ENCODE results near the gene SLIT1.

The SLIT1 gene

GRCh38 chr10:97018251-97019212, 167.2 kb downstream of the SLIT1 start:
- DNase-seq: no peak

GRCh38 chr10:97017474-97017903, 168.3 kb downstream of the SLIT1 start:
- DNase-seq: no peak

GRCh38 chr10:97016728-97017473, 168.9 kb downstream of the SLIT1 start:
- no peak for DNase-seq

- no peak for DNase-seq
These were observed 170.5 kb downstream of the SLIT1 start for GRCh38 chr10:97015240-97015639.

- DNase-seq: no peak
These were observed 171.8 kb downstream of the SLIT1 start for GRCh38 chr10:97013983-97014382.

- no peak for DNase-seq
These were observed 172.2 kb downstream of the SLIT1 start for GRCh38 chr10:97013568-97013967.

DNA sequence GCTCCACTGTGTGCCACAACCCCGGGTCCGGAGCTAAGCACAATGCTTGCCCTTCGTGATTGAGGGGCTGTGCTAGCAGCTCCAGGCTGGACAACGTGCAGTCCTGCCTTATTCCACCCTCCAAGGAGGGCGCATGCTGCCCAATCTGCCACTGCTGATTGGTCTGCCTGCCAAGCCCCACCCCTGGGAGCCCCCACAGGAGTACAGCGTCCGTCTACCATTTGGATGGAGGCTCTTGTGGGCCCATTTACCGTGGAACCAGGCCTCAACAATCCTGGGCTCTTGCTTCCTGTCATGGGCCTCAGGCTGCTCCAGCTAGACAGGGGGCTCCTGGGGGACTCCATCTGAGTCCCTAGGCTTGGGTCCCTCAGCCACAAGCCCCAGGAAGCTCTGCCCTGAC, 173.3 kb downstream of the SLIT1 start:
- DNase-seq: no peak

- no peak for DNase-seq
These were observed 174.4 kb downstream of the SLIT1 start for GRCh38 chr10:97011397-97011796.

DNA sequence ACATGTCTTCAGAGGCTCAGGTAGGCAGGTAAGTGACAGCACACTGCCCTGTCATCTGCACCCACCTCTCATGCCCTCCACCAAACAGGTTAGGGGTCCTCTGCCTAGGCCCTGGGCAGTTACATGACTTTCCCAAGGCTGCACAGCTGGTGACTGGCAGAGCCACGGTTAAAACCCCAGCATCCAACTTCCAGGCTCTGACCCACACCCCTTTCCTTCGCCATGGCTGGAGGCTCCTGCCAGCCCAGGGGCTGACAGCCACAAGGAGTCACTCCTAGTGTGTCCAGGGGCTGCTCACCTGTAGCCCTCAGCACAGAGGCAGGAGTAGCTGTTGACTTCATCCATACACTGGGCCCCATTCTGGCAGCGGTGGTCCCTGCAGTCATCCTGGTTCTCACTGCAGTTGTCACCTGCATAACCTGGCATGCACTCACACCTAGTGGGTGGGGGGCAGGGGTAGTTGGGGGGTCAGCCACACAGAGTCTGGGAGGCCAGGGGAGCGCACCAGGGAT, 175.0 kb downstream of the SLIT1 start:
- DNase-seq: no peak

- no peak for DNase-seq
These were observed 178.3 kb downstream of the SLIT1 start for GRCh38 chr10:97007417-97007816.

- DNase-seq: no peak
These were observed 179.4 kb downstream of the SLIT1 start for GRCh38 chr10:97006364-97006763.

GRCh38 chr10:97005349-97005748, 180.4 kb downstream of the SLIT1 start:
- no peak for DNase-seq

DNA sequence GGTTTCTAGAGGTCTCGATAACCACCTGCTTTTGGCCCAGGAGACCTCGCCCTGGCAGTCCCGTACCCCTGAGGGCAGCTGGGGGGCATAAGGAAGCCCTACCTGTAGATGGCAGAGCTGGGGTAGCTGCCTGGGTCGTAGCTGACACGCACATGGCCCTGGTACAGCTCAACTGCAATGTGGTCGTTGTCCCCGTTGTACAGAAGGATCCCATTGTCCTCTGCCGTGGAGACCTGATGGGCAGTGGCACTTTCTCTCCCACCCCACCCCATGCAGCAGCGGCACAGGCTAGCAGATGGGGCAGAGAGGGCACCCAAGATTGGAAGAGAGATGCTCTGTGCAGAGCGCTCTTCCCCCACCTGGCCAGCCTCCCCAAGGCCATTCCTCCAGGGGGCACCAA, 181.2 kb downstream of the SLIT1 start:
- no peak for DNase-seq

GRCh38 chr10:97003804-97004201, 182.0 kb downstream of the SLIT1 start:
- DNase-seq: no peak

- no peak for DNase-seq
These were observed 182.5 kb downstream of the SLIT1 start for GRCh38 chr10:97003151-97003803.

- no peak for DNase-seq
These were observed 183.1 kb downstream of the SLIT1 start for GRCh38 chr10:97002670-97003069.

DNA sequence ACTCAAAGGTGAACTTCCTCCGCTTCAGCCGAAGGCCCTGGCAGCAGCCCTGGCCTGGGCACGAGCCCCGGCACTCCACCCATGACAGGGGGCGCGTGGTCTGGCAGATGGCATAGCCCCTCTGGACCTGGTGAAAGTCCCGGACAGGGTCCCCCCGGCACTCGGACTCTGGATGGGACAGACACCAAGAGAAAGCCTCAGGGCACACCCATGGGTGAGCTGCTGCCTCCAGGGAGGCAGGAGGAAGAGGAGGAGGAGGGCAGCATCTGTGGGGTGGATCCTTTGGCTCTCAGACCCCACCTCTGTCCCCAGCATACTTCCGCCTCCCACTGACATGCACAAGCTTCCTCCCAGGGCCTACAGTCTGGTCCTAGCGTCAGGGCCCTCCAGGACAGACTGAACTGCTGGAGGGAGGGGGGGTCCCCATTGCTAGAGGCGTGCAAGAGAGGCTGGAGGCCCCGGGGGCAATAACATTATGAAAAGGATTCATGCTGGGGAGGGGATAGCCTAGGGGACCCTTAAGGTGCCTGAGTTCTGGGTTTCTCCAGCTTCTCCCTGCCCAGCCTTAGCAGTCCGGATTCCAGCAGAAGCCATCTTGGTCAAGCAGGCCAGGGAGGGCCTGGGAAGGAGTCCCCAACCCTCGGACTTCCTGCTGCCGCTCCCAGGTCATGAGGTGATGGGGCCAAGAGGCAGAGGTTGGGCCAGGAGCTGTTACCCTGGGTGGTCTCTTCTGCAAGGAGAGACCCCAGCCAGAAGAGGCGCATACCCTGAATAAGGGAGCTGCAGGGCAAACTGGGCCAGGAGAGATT, 184.4 kb downstream of the SLIT1 start:
- DNase-seq: no peak

DNA sequence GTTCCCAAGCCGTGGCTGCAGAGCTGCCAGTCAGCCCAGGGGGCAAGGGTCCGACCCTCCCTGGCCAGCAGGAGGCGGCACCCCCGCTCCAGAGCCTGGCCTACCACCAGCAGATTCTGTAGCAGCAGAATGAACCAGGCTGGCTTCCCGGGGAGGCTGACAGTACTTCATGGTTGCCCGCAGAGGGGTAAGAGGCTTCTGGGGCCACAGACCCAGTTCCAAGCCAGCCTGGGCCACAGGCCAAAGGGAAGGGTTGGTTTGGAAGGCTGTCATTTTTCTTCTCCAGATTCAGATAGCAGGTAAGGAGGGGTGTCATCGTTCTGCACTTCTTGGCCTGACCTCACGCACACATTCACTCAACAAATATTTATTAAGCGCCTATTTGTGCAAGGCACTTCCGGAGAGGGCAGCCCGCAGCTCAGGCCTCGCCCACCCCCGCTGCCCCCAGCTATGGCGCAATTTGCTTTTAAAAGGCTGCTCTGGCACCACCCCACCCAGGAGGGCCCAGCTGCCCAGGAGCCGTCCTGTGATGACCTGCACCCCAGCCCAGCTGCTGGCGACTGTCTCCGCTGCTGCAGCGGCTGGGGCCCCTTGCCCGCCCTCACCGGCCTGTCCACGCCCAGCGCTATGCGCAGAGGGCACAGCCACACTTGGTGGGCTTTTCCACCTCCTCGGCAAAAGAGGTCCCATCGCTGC, 185.1 kb downstream of the SLIT1 start:
- DNase-seq: no peak

- no peak for DNase-seq
These were observed 185.8 kb downstream of the SLIT1 start for GRCh38 chr10:96999987-97000386.

DNA sequence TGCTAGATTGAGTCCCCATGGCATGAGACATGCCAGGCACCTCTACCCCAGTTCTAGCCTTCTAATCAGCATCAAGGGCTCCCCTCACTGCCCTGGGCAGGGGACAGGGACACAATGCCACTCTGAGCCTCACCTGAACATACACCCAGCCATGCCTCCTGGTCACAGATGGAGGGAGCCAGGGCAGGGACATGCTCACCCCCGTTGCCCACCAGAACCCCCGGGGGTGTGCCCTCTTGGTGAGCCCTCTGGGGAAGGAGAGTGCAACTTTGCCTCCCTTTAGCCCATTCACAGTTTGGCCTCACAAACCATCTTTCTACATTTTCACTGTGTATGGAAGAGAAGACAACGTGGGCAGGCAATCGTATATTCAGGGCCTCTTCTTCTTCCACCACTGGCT, 186.4 kb downstream of the SLIT1 start:
- no peak for DNase-seq

DNA sequence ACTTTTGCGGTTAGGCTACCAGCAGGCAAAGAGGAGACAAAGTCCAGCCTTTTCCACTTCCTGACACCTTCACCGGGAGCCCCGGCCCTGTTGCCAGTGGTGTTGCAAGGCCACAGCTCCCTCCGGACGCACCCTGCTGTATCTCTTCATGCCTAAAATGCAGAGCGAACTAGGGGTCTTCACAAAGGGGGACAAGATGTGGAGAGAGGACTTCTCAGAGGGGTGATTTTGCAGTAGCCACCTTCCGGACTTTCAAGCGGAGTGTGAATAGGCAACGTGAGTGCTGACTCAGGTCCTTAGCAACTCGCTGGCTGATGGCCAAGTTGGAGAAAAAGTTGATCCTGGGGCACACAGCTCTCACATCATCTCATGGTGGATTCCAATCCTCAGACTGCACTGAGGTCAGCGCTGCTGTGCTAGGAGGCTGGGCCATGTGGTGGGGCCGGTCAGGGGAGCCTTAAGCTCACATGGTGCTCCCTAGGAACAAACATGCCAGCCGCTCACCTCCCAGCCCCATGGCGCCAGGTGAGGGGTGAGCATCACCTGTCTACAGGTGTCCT, 187.3 kb downstream of the SLIT1 start:
- no peak for DNase-seq
